Stomach (tissue), 4 donors: ENCODE results near the gene CSRP1.
"Not testable (repeated sequence)": the region's sequence is repeated elsewhere in the genome, so short reads cannot be mapped to it uniquely, and the experiment has no call there.

ENCODE experiments used
- CTCF ChIP-seq, 7 experiments: fragments of 450-650 bp in 4 of 7; fragments of 200-600 bp in 3 of 7; sonication (generic) in 3 of 7; IDR thresholded peaks; one replicate each; pipeline ENCODE4 v1.5.1; 2016 to 2019; ENCODE audit warnings: antibody characterized with exemption in 7 of 7, control low read depth in 2 of 7, mild to moderate bottlenecking in 1 of 7
- EP300 ChIP-seq: sonication (generic); formaldehyde crosslinking; IDR thresholded peaks from one replicate; pipeline ENCODE4 v1.6.1; 2017; ENCODE audit warnings: antibody characterized with exemption
- POLR2A ChIP-seq, 4 donors: fragments of 450-650 bp; IDR thresholded peaks; one replicate each; pipeline ENCODE4 v1.6.1; 2016; ENCODE audit warnings: antibody characterized with exemption in 4 of 4, control low read depth in 2 of 4, mild to moderate bottlenecking in 1 of 4, moderate library complexity in 1 of 4
- POLR2AphosphoS5 ChIP-seq, 3 donors: sonication (generic); formaldehyde crosslinking; IDR thresholded peaks; one replicate each; pipeline ENCODE4 v1.6.1; 2016; ENCODE audit warnings: antibody characterized with exemption in 3 of 3

- not testable (repeated sequence) for TF ChIP-seq POLR2A (IDR thresholded peaks at IDR 0.05); CTCF (IDR thresholded peaks at IDR 0.05); POLR2AphosphoS5 (IDR thresholded peaks at IDR 0.05); EP300
These were observed 13.2 kb upstream of the CSRP1 start for GRCh38 chr1:201520046-201520575.
